C4-2B (cell line): ENCODE measurements around the gene ZBTB6.

Experiments
- ZFX ChIP-seq: fragments of 450-650 bp; IDR thresholded peaks from 2 replicates; pipeline ENCODE4 v1.6.1; 2017
- TF ChIP-seq, protein P1 (sequence below): fragments of 450-650 bp; conservative IDR thresholded peaks from 2 replicates; pipeline ENCODE4 v1.5.1; 2017; ENCODE audit warnings: mild to moderate bottlenecking

DNA sequence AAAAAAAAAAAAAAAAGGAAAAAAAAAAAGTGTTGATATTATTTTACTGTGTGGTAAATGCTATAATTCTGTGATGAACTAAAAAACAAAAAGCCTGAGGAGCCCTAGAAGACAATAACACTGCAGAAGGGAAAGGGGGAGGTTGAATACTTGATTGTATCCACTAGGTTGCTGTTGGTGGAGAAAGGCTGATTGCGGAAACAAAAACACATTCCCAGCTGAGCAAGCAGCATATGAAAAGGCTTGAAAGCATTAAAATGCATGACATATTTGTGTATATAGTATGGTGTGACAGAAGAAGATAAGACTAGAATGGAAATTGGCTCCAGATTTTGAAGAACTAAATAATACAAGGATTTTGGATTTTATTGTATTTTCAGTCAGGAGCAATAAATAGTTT lies 36.6 kb upstream of the ZBTB6 start:
- TF ChIP-seq, protein P1, sequence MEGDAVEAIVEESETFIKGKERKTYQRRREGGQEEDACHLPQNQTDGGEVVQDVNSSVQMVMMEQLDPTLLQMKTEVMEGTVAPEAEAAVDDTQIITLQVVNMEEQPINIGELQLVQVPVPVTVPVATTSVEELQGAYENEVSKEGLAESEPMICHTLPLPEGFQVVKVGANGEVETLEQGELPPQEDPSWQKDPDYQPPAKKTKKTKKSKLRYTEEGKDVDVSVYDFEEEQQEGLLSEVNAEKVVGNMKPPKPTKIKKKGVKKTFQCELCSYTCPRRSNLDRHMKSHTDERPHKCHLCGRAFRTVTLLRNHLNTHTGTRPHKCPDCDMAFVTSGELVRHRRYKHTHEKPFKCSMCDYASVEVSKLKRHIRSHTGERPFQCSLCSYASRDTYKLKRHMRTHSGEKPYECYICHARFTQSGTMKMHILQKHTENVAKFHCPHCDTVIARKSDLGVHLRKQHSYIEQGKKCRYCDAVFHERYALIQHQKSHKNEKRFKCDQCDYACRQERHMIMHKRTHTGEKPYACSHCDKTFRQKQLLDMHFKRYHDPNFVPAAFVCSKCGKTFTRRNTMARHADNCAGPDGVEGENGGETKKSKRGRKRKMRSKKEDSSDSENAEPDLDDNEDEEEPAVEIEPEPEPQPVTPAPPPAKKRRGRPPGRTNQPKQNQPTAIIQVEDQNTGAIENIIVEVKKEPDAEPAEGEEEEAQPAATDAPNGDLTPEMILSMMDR = no peak
- TF ChIP-seq ZFX = no peak
